ENCODE data around the gene SCN2A.

DNA sequence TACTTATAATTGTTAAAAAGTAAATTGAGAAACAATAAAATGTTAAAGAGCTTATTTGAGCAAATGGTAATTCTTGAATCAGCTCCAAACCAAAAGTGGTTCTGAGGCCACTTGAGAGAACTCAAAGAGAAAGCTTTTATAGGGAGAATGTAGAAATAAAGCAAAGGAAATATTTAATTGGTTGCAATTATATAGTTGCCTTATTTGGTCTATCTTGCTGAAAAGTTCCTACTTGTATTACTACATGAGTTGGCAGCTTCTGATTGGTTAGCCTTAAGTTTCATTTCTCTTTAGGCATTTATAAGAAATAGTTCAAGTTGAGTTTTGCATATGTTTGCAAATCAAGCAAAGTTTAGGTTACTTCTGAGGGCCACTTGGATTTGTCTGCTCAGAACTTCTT, 38.1 kb downstream of the SCN2A start:
- TF ChIP-seq, protein P1, sequence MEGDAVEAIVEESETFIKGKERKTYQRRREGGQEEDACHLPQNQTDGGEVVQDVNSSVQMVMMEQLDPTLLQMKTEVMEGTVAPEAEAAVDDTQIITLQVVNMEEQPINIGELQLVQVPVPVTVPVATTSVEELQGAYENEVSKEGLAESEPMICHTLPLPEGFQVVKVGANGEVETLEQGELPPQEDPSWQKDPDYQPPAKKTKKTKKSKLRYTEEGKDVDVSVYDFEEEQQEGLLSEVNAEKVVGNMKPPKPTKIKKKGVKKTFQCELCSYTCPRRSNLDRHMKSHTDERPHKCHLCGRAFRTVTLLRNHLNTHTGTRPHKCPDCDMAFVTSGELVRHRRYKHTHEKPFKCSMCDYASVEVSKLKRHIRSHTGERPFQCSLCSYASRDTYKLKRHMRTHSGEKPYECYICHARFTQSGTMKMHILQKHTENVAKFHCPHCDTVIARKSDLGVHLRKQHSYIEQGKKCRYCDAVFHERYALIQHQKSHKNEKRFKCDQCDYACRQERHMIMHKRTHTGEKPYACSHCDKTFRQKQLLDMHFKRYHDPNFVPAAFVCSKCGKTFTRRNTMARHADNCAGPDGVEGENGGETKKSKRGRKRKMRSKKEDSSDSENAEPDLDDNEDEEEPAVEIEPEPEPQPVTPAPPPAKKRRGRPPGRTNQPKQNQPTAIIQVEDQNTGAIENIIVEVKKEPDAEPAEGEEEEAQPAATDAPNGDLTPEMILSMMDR (conservative IDR thresholded peaks at IDR 0.05; ENCODE audit: low read depth, low read length): no peak
- TF ChIP-seq EZH2 (IDR thresholded peaks at IDR 0.05; ENCODE audit: low read length, unreplicated experiment) (no peak), EZH2phosphoT487 (IDR thresholded peaks at IDR 0.05; ENCODE audit: borderline replicate concordance, low read length) (no peak)
